Kidney (tissue), 14 donors: ENCODE results near the gene PIGM. TPM values are rescaled to one million over a fixed set of nuclear protein-coding genes. Genes with fewer than 3 reads are reported as not detected.

Source experiments
- DNase-seq, 5 donors: peaks; one replicate each; pipeline ENCODE4 v3.0.0-alpha.2; 2013 to 2020
- FAIRE-seq: peaks from 2 replicates; lab custom pipeline; 2012; peaks lifted over from hg19 to GRCh38; lab: Jason Lieb, UNC
- H3K27ac ChIP-seq, 2 donors: one replicate each; pipeline ENCODE4 v1.7.0; 2013; ENCODE audit warnings: low read depth in 2 of 2, low read length in 2 of 2, inconsistent platforms in 1 of 2
- H3K27me3 ChIP-seq: one replicate; pipeline ENCODE4 v1.7.1; 2013; ENCODE audit warnings: low read length, inconsistent platforms; ENCODE audit not compliant: control insufficient read depth, insufficient read depth
- H3K36me3 ChIP-seq, 3 donors: one replicate each; pipeline versions ENCODE4 v1.7.0 to v1.7.1; 2013; ENCODE audit warnings: low read length in 3 of 3, control low read depth in 1 of 3, inconsistent platforms in 1 of 3; ENCODE audit not compliant: insufficient read depth in 3 of 3, control insufficient read depth in 2 of 3
- H3K4me1 ChIP-seq, 3 donors: one replicate each; pipeline versions ENCODE4 v1.7.0 to v1.7.1; 2013; ENCODE audit warnings: low read length in 3 of 3, inconsistent platforms in 1 of 3, low read depth in 1 of 3; ENCODE audit not compliant: control insufficient read depth in 2 of 3, insufficient read depth in 2 of 3
- H3K4me3 ChIP-seq, 3 donors: one replicate each; pipeline versions ENCODE4 v1.7.0 to v1.8.1; 2013; ENCODE audit warnings: low read length in 3 of 3, control low read depth in 1 of 3, inconsistent platforms in 1 of 3
- H3K9ac ChIP-seq, 3 donors: one replicate each; pipeline versions ENCODE4 v1.7.0 to v1.7.1; 2013; ENCODE audit warnings: low read length in 3 of 3, control low read depth in 1 of 3, inconsistent platforms in 1 of 3
- H3K9me3 ChIP-seq, 3 donors: one replicate each; pipeline versions ENCODE4 v1.7.0 to v1.7.1; 2013; ENCODE audit warnings: low read length in 3 of 3, control low read depth in 1 of 3, inconsistent platforms in 1 of 3; ENCODE audit not compliant: control insufficient read depth in 2 of 3, insufficient read depth in 1 of 3
- CTCF ChIP-seq: IDR thresholded peaks from 3 replicates; pipeline ENCODE4 v1.5.1; 2012; ENCODE audit warnings: mild to moderate bottlenecking, moderate library complexity, borderline replicate concordance; ENCODE audit not compliant: insufficient read depth; ENCODE audit errors: extremely low read depth
- intact Hi-C: fragments of 100-400 bp; cut with DNase I; formaldehyde crosslinking; loops from one replicate; pipeline ENCODE4 v1.11.1; 2022
- polyA plus RNA-seq: library from polyadenylated mRNA; stranded (reverse); fragments of 350-450 nt; fragmentation: Illumina TruSeq; extraction: RNeasy Lipid Tissue Mini Kit (QIAGEN cat#74804); gene quantifications from one replicate; pipeline ENCODE4 v1.2.3, GENCODE V29; 2014; ENCODE audit warnings: low read depth, low replicate concordance; ENCODE audit not compliant: insufficient read depth
- total RNA-seq: library from RNA; stranded (reverse); fragmentation: NEBNext Ultra II Directional; extraction: Animal tissue kit (Norgen Biotek cat#: 25700); gene quantifications from one replicate; pipeline ENCODE4 v1.2.1, GENCODE V29; 2021
- donor health status: control.
- donor health status: control.
- donor health status: control.
- donor health status: control.
- donor health status: control.
- donor health status: DM: yes; HTN: yes; CAD: no.
- donor health status: Normal renal cell carcinoma (clear cell type).

PIGM gene
- total and polyA plus RNA-seq, 2 donors from 2014 or later: 3.3 to 8.5 TPM

- no peak overlapping the region for H3K27ac ChIP-seq
- no peaks in the 10 kb centered on the region for H3K27me3 ChIP-seq
- TF ChIP-seq CTCF: no peak
- no peak overlapping the region for H3K9ac ChIP-seq
- no peaks in the 10 kb centered on the region for H3K36me3 ChIP-seq
- H3K4me1 ChIP-seq: no peaks in the 10 kb centered on the region
- FAIRE-seq: no peak
- intact Hi-C loops: loop anchor here (5.0 kb wide), 1 partner anchor 72 kb away; no protein-coding TSS in a partner anchor
- no peak for DNase-seq
- no peak overlapping the region for H3K4me3 ChIP-seq
- no peaks in the 10 kb centered on the region for H3K9me3 ChIP-seq
Observed at GRCh38 chr1:160009801-160010200, 22.0 kb downstream of the PIGM start.

- DNase-seq: no peak
- Histone ChIP-seq H3K4me1 (no peaks in the 10 kb centered on the region), H3K27ac (no peak overlapping the region), H3K27me3 (no peaks in the 10 kb centered on the region), H3K9ac (no peak overlapping the region), H3K36me3 (no peaks in the 10 kb centered on the region), H3K4me3 (no peak overlapping the region), H3K9me3 (no peaks in the 10 kb centered on the region)
- no peak for TF ChIP-seq CTCF
- intact Hi-C loops: loop anchor here (5.0 kb wide), 1 partner anchor 72 kb away; no protein-coding TSS in a partner anchor
- no peak for FAIRE-seq
Observed at GRCh38 chr1:160009081-160009480, 22.7 kb downstream of the PIGM start.

GRCh38 chr1:160007577-160008200, 24.1 kb downstream of the PIGM start:
- peak; percentile 72 for TF ChIP-seq CTCF
- intact Hi-C loops: loop anchor here (5.0 kb wide), 1 partner anchor 70 kb away; no protein-coding TSS in a partner anchor
- Histone ChIP-seq H3K9ac (no peak overlapping the region), H3K27ac (no peak overlapping the region), H3K9me3 (no peaks in the 10 kb centered on the region), H3K36me3 (no peaks in the 10 kb centered on the region), H3K27me3 (no peaks in the 10 kb centered on the region), H3K4me1 (no peaks in the 10 kb centered on the region), H3K4me3 (no peak overlapping the region)
- FAIRE-seq: peak; percentile 73
- peak in 2 of 5 donors; percentile 60 to 64 for DNase-seq
